Ovary (tissue), 9 donors: ENCODE measurements around the gene MMD2. TPM values are rescaled to one million over a fixed set of nuclear protein-coding genes. Genes with fewer than 3 reads are reported as not detected.

Source experiments
- DNase-seq, 5 donors: peaks; one replicate each; pipeline ENCODE4 v3.0.0-alpha.2; 2019 to 2020
- H3K27ac ChIP-seq, 2 donors: fragments of 200-600 bp; one replicate each; pipeline versions ENCODE4 v1.5.1 to v1.8.0; 2019 to 2022
- H3K27me3 ChIP-seq: fragments of 200-600 bp; one replicate; pipeline ENCODE4 v1.8.0; 2022
- H3K36me3 ChIP-seq: fragments of 200-600 bp; sonication (generic); one replicate; pipeline ENCODE4 v1.5.1; 2019
- H3K4me1 ChIP-seq: one replicate; pipeline ENCODE4 v1.8.1; 2013; ENCODE audit warnings: mild to moderate bottlenecking, moderate library complexity; ENCODE audit not compliant: insufficient read depth
- H3K4me3 ChIP-seq: fragments of 200-600 bp; sonication (generic); one replicate; pipeline ENCODE4 v1.5.1; 2017
- H3K9me3 ChIP-seq, 2 donors: fragments of 200-600 bp in 1 of 2; sonication (generic) in 1 of 2; one replicate each; pipeline versions ENCODE4 v1.5.1 to v1.8.1; 2013 to 2019; ENCODE audit warnings: mild to moderate bottlenecking in 1 of 2, moderate library complexity in 1 of 2
- EP300 ChIP-seq: sonication (generic); formaldehyde crosslinking; IDR thresholded peaks from one replicate; pipeline ENCODE4 v1.6.1; 2017; ENCODE audit warnings: antibody characterized with exemption
- POLR2A ChIP-seq: fragments of 450-650 bp; IDR thresholded peaks from one replicate; pipeline ENCODE4 v1.6.1; 2017; ENCODE audit warnings: antibody characterized with exemption, mild to moderate bottlenecking, moderate library complexity
- WGBS, 3 donors: extraction: QIAGEN DNeasy Blood & Tissue Kit in 1 of 3; methylation state at CpG; one replicate each; pipeline versions ENCODE4 v1.1.5 to v1.1.7; 2013 to 2017; 5-methylcytosine and 5-hydroxymethylcytosine counted together
- intact Hi-C, 4 donors: fragments of 100-400 bp; cut with DNase I; formaldehyde crosslinking; loops; one replicate each; pipeline versions ENCODE4 v1.11.0 to v1.15.1; 2022 to 2023
- polyA plus RNA-seq, 2 donors: library from polyadenylated mRNA; stranded (reverse); fragments of 200-250 nt in 1 of 2; fragments of 350-450 nt in 1 of 2; fragmentation: Illumina TruSeq in 1 of 2; extraction: RNeasy Lipid Tissue Mini Kit (QIAGEN cat#74804) in 1 of 2; gene quantifications; one replicate each; pipeline ENCODE4 v1.2.3, GENCODE V29; 2013 to 2014
- total RNA-seq, 7 donors: library from RNA; depleted of rRNA in 2 of 7; stranded (reverse); fragments of >200 nt in 2 of 7; fragmentation: NEBNext Ultra II Directional in 3 of 7; extraction: Animal tissue kit (Norgen Biotek cat#: 25700) in 3 of 7; gene quantifications; one replicate each; pipeline versions ENCODE4 v1.1.0 to v1.2.4, GENCODE V29; 2016 to 2023
- TF ChIP-seq, protein P1 (sequence below), 3 donors: fragments of 450-650 bp in 2 of 3; fragments of 200-600 bp in 1 of 3; IDR thresholded peaks; one replicate each; pipeline versions ENCODE4 v1.5.1 to v1.8.0; 2016 to 2022; ENCODE audit warnings: antibody characterized with exemption in 3 of 3, mild to moderate bottlenecking in 1 of 3
- donor health status: DM: no; HTN: no; CAD: no; lungs with moderate emphysema.
- donor health status: DM: no; HTN: no; CAD: no.
- donor health status: Bipolar disorder and iron deficiency.
- donor health status: DM: yes; HTN: yes; CAD: no.
- donor health status: DM: no; HTN: no; CAD: no.
- donor health status: DM: yes; HTN: yes; CAD: no.

The MMD2 gene
- total and polyA plus RNA-seq, 9 donors, result not detected

DNA sequence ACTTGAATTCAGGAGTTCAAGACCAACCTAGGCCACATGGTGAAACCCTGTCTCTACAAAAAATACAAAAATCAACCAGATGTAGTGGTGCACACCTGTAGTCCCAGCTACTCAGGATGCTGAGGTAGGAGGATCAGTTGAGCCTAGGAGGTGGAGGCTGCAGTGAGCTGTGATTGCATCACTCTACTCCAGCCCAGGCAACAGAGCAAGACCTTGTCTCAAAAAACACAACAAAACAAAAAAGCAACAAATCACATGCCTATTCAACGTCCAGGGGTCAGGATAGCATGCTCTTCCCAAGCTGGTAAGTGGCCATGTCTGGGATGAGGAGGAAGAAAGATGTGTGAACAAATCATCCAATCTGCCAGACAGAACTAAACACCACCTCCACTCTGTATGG lies 69.3 kb downstream of the MMD2 start:
- H3K27ac ChIP-seq, result no peak overlapping the region
- DNase-seq, result no peak
- H3K9me3 ChIP-seq, result no peaks in the 10 kb centered on the region
- H3K36me3 ChIP-seq, result no peaks in the 10 kb centered on the region
- H3K27me3 ChIP-seq, result no peaks in the 10 kb centered on the region
- TF ChIP-seq, protein P1, sequence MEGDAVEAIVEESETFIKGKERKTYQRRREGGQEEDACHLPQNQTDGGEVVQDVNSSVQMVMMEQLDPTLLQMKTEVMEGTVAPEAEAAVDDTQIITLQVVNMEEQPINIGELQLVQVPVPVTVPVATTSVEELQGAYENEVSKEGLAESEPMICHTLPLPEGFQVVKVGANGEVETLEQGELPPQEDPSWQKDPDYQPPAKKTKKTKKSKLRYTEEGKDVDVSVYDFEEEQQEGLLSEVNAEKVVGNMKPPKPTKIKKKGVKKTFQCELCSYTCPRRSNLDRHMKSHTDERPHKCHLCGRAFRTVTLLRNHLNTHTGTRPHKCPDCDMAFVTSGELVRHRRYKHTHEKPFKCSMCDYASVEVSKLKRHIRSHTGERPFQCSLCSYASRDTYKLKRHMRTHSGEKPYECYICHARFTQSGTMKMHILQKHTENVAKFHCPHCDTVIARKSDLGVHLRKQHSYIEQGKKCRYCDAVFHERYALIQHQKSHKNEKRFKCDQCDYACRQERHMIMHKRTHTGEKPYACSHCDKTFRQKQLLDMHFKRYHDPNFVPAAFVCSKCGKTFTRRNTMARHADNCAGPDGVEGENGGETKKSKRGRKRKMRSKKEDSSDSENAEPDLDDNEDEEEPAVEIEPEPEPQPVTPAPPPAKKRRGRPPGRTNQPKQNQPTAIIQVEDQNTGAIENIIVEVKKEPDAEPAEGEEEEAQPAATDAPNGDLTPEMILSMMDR (IDR thresholded peaks at IDR 0.05), result no peak
- TF ChIP-seq POLR2A (no peak), EP300 (no peak)
- intact Hi-C loops, result loop anchor here in 2 of 4 donors (10.0 kb wide), 2 partner anchors 85 to 275 kb away; no protein-coding TSS in a partner anchor
- H3K4me1 ChIP-seq, result no peaks in the 10 kb centered on the region
- no peak overlapping the region for H3K4me3 ChIP-seq
- 11 to 24% (median 13%) methylated on average over 1 of the region's 1 CpG for WGBS, 3 donors

DNA sequence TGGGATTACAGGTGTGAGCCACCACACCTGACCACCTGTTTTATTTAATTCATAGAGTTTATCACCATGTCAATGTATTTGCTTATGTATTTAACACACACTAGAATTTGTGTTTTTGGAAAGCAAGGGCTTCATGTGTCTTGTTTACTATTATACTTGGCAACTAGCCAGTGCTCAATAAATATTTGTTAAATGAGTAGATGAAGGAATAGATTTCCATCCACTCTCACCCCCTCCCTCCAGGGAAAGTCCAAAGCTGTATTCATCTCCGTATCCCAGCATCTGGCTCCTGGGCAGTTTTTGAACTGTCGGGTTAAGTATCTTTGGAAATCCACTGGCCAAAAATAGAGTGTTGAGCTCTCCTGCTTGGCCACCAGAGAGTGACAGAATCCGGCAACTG lies 70.8 kb downstream of the MMD2 start:
- Histone ChIP-seq H3K4me1 (no peaks in the 10 kb centered on the region), H3K9me3 (no peaks in the 10 kb centered on the region), H3K36me3 (no peaks in the 10 kb centered on the region), H3K4me3 (no peak overlapping the region), H3K27me3 (no peaks in the 10 kb centered on the region), H3K27ac (no peak overlapping the region)
- WGBS, 3 donors, result 59 to 63% (median 63%) methylated on average over 3 of the region's 3 CpGs
- intact Hi-C loops, result loop anchor here in 2 of 4 donors (10.0 kb wide), 2 partner anchors 83 to 273 kb away; no protein-coding TSS in a partner anchor
- no peak for DNase-seq
- TF ChIP-seq POLR2A, result no peak
- TF ChIP-seq EP300, result no peak
- TF ChIP-seq, protein P1 (IDR thresholded peaks at IDR 0.05), result no peak

DNA sequence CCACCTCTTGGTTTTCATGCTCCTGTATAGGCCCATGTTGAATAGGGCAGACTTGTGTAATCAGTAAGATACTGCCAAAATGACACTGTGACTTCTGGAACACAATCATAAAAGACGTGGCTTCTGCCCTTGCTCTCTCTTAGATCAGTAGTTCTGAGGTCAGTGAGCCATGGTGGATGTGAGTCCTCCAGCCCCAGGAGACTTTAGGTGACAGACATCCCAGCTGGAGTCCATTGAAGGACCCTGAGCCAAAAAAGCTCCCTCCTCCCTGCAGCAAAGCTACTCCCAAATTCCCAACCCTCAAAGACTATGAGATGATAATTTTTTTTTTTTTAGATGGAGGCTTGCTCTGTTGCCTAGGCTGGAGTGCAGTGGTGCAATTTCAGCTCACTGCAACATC lies 72.3 kb downstream of the MMD2 start:
- DNase-seq, result no peak
- no peak overlapping the region for H3K4me3 ChIP-seq
- intact Hi-C loops, result loop anchor here in 2 of 4 donors (10.0 kb wide), 2 partner anchors 82 to 272 kb away; no protein-coding TSS in a partner anchor
- H3K9me3 ChIP-seq, result no peaks in the 10 kb centered on the region
- TF ChIP-seq, protein P1 (IDR thresholded peaks at IDR 0.05), result no peak
- TF ChIP-seq EP300, result no peak
- TF ChIP-seq POLR2A, result no peak
- 50 to 82% (median 55%) methylated on average over 1 of the region's 1 CpG for WGBS, 3 donors
- H3K27me3 ChIP-seq, result no peaks in the 10 kb centered on the region
- H3K27ac ChIP-seq, result no peak overlapping the region
- H3K4me1 ChIP-seq, result no peaks in the 10 kb centered on the region
- H3K36me3 ChIP-seq, result no peaks in the 10 kb centered on the region

DNA sequence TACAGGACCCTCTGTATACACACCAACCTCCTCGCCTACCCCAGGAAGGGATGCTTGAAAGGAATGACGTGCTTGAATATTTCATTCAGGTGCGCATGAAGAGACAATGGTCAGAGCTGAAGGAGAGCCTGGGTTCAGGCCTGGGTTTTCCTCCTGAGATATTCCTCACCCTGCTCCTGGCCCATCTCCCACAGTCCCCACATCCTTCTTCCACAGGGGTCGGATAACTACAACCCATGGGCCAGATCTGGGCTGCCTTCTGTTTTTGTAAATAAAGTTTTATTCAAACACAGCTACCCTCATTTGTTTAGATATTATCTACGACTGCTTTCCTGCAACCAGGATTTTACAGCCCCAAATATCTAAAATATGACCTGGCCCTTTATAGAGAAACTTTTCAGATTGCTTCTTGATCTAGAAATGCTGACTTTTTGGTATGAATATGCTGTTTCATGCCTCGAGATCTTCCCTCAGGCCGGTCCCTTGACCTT lies 73.6 kb downstream of the MMD2 start:
- Histone ChIP-seq H3K27ac (no peak overlapping the region), H3K36me3 (no peaks in the 10 kb centered on the region), H3K4me3 (no peak overlapping the region), H3K27me3 (no peaks in the 10 kb centered on the region), H3K4me1 (no peaks in the 10 kb centered on the region), H3K9me3 (no peaks in the 10 kb centered on the region)
- DNase-seq, result no peak
- TF ChIP-seq, protein P1 (IDR thresholded peaks at IDR 0.05), result no peak
- no peak for TF ChIP-seq EP300
- no peak for TF ChIP-seq POLR2A
- intact Hi-C loops, result loop anchor here in 2 of 4 donors (10.0 kb wide), 2 partner anchors 81 to 271 kb away; no protein-coding TSS in a partner anchor
- WGBS, 3 donors, result 81 to 93% (median 90%) methylated on average over 7 of the region's 7 CpGs
